Hepatocyte (in vitro differentiated cells): ENCODE data around the gene RBM15B.

ENCODE experiments used
- EZH2phosphoT487 ChIP-seq: fragments of 200-600 bp; sonication (generic); IDR thresholded peaks from one replicate; pipeline ENCODE4 v1.6.1; 2018; ENCODE audit warnings: antibody characterized with exemption, mild to moderate bottlenecking, low read depth, moderate library complexity; ENCODE audit not compliant: unreplicated experiment, severe bottlenecking
- TF ChIP-seq, protein P1 (sequence below): fragments of 200-600 bp; sonication (generic); IDR thresholded peaks from 2 replicates; pipeline ENCODE4 v1.5.1; 2016; ENCODE audit warnings: antibody characterized with exemption, mild to moderate bottlenecking; ENCODE audit not compliant: poor library complexity

GRCh38 chr3:51386159-51386851, 4.8 kb upstream of the RBM15B start:
- TF ChIP-seq, protein P1, sequence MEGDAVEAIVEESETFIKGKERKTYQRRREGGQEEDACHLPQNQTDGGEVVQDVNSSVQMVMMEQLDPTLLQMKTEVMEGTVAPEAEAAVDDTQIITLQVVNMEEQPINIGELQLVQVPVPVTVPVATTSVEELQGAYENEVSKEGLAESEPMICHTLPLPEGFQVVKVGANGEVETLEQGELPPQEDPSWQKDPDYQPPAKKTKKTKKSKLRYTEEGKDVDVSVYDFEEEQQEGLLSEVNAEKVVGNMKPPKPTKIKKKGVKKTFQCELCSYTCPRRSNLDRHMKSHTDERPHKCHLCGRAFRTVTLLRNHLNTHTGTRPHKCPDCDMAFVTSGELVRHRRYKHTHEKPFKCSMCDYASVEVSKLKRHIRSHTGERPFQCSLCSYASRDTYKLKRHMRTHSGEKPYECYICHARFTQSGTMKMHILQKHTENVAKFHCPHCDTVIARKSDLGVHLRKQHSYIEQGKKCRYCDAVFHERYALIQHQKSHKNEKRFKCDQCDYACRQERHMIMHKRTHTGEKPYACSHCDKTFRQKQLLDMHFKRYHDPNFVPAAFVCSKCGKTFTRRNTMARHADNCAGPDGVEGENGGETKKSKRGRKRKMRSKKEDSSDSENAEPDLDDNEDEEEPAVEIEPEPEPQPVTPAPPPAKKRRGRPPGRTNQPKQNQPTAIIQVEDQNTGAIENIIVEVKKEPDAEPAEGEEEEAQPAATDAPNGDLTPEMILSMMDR, result no peak
- no peak for TF ChIP-seq EZH2phosphoT487
